NCI-H1930 (cell line): ENCODE measurements around the gene BIRC2.

Source experiments
- DNase-seq, 2 experiments: peaks; one replicate each; lab custom pipeline; 2025; lab: John Stamatoyannopoulos, UW

BIRC2 gene

GRCh38 chr11:102402548-102402947 is 55.5 kb downstream of the BIRC2 start:
- DNase-seq, result no peak

GRCh38 chr11:102405501-102405900 is 58.5 kb downstream of the BIRC2 start:
- no peak for DNase-seq

GRCh38 chr11:102406099-102406498 is 59.1 kb downstream of the BIRC2 start:
- DNase-seq, result no peak

GRCh38 chr11:102407901-102408300 is 60.9 kb downstream of the BIRC2 start:
- no peak for DNase-seq

- DNase-seq, result no peak
Measured at GRCh38 chr11:102408339-102408738, 61.3 kb downstream of the BIRC2 start.

- no peak for DNase-seq
Measured at GRCh38 chr11:102410382-102410784, 63.4 kb downstream of the BIRC2 start.

GRCh38 chr11:102411142-102411541 is 64.1 kb downstream of the BIRC2 start:
- no peak for DNase-seq

GRCh38 chr11:102413497-102413896 is 66.5 kb downstream of the BIRC2 start:
- no peak for DNase-seq

- DNase-seq, result no peak
Measured at GRCh38 chr11:102414559-102414958, 67.5 kb downstream of the BIRC2 start.

GRCh38 chr11:102415304-102415916 is 68.4 kb downstream of the BIRC2 start:
- DNase-seq, result no peak

GRCh38 chr11:102416976-102417375 is 70.0 kb downstream of the BIRC2 start:
- DNase-seq, result no peak

- DNase-seq, result no peak
Measured at GRCh38 chr11:102419181-102419580, 72.2 kb downstream of the BIRC2 start.

GRCh38 chr11:102420547-102420946 is 73.5 kb downstream of the BIRC2 start:
- DNase-seq, result no peak

GRCh38 chr11:102421261-102421660 is 74.2 kb downstream of the BIRC2 start:
- DNase-seq, result peak; percentile 74 to 76

GRCh38 chr11:102422817-102423712 is 76.1 kb downstream of the BIRC2 start:
- peak; percentile 14 to 30 for DNase-seq

- DNase-seq, result peak; percentile 72 to 81
Measured at GRCh38 chr11:102423936-102424335, 76.9 kb downstream of the BIRC2 start.

- no peak for DNase-seq
Measured at GRCh38 chr11:102426000-102426399, 79.0 kb downstream of the BIRC2 start.

- no peak for DNase-seq
Measured at GRCh38 chr11:102426570-102426969, 79.6 kb downstream of the BIRC2 start.

- DNase-seq, result no peak
Measured at GRCh38 chr11:102427068-102427467, 80.1 kb downstream of the BIRC2 start.
